ENCODE results near the gene CYTIP. TPM values are rescaled to one million over a fixed set of nuclear protein-coding genes. Genes with fewer than 3 reads are reported as not detected.

CYTIP gene
- total RNA-seq, 1 experiment from 2014 or later = 1.2 TPM

- no peak overlapping the region for H3K27ac Mint-ChIP-seq
- no peaks in the 10 kb centered on the region for H3K36me3 Mint-ChIP-seq
- H3K27me3 Mint-ChIP-seq (ENCODE audit: low read depth) = peaks cover 12% of the 10 kb centered on the region
- no peak overlapping the region for H3K4me3 Mint-ChIP-seq
- ATAC-seq (no peak), DNase-seq (ENCODE audit: low spot score) (no peak)
- H3K9me3 Mint-ChIP-seq = 0 out of 2 replicates have a peak, but pooled peaks cover 3% of the 10 kb centered on the region
- CTCF ChIA-PET = interaction anchor here (1.1 kb wide), 1 partner anchor 177 kb away, joined by 6 read pairs; no protein-coding TSS in a partner anchor
- POLR2A ChIA-PET = no interaction called here
- TF ChIP-seq PREB (CRISPR knock-in tag; IDR thresholded peaks at IDR 0.05; ENCODE audit: borderline replicate concordance) (no peak), TP53 (CRISPR knock-in tag; IDR thresholded peaks at IDR 0.05) (no peak), ZNF121 (CRISPR knock-in tag; IDR thresholded peaks at IDR 0.05) (no peak), NFATC4 (CRISPR knock-in tag; IDR thresholded peaks at IDR 0.05) (no peak), ZNF416 (CRISPR knock-in tag; IDR thresholded peaks at IDR 0.05) (no peak), E2F5 (CRISPR knock-in tag; IDR thresholded peaks at IDR 0.05) (no peak), ZNF532 (CRISPR knock-in tag; IDR thresholded peaks at IDR 0.05; ENCODE audit: borderline replicate concordance) (no peak), ZNF281 (CRISPR knock-in tag; IDR thresholded peaks at IDR 0.05) (no peak), SOX15 (CRISPR knock-in tag; IDR thresholded peaks at IDR 0.05) (no peak), HMGA2 (CRISPR knock-in tag; IDR thresholded peaks at IDR 0.05) (no peak), NR3C1 (CRISPR knock-in tag; conservative IDR thresholded peaks at IDR 0.05; ENCODE audit: low read depth) (no peak), ATF2 (CRISPR knock-in tag; IDR thresholded peaks at IDR 0.05; ENCODE audit: borderline replicate concordance, low read depth) (no peak)
- no peaks in the 10 kb centered on the region for H3K4me1 Mint-ChIP-seq
Observed at GRCh38 chr2:157479081-157480027, 35.5 kb upstream of the CYTIP start.

- no peak overlapping the region for H3K27ac Mint-ChIP-seq
- H3K4me3 Mint-ChIP-seq = no peak overlapping the region
- H3K9me3 Mint-ChIP-seq = 0 out of 2 replicates have a peak, but pooled peaks cover 3% of the 10 kb centered on the region
- peaks cover 12% of the 10 kb centered on the region for H3K27me3 Mint-ChIP-seq (ENCODE audit: low read depth)
- CTCF ChIA-PET = no interaction called here
- no peaks in the 10 kb centered on the region for H3K4me1 Mint-ChIP-seq
- ATAC-seq = no peak
- DNase-seq (ENCODE audit: low spot score) = no peak
- POLR2A ChIA-PET = no interaction called here
- no peaks in the 10 kb centered on the region for H3K36me3 Mint-ChIP-seq
- TF ChIP-seq KAT7 (CRISPR knock-in tag; IDR thresholded peaks at IDR 0.05; ENCODE audit: borderline replicate concordance) = no peak
- no peak for TF ChIP-seq ZNF532 (CRISPR knock-in tag; IDR thresholded peaks at IDR 0.05; ENCODE audit: borderline replicate concordance)
- TF ChIP-seq ZNF512 (CRISPR knock-in tag; IDR thresholded peaks at IDR 0.05; ENCODE audit: borderline replicate concordance) = no peak
Observed at GRCh38 chr2:157477919-157478318, 34.0 kb upstream of the CYTIP start.
